Esophagus squamous epithelium (tissue), 4 donors: Measurements from ENCODE around the gene ESYT1.

Experiments
- POLR2A ChIP-seq, 4 donors: fragments of 450-650 bp; IDR thresholded peaks; one replicate each; pipeline ENCODE4 v1.6.1; 2017; ENCODE audit warnings: antibody characterized with exemption in 4 of 4, mild to moderate bottlenecking in 4 of 4, moderate library complexity in 3 of 4
- TF ChIP-seq, protein P1 (sequence below), 6 experiments: fragments of 450-650 bp in 4 of 6; fragments of 200-600 bp in 2 of 6; sonication (generic) in 2 of 6; IDR thresholded peaks; one replicate each; pipeline ENCODE4 v1.5.1; 2016 to 2019; ENCODE audit warnings: antibody characterized with exemption in 6 of 6, mild to moderate bottlenecking in 4 of 6, moderate library complexity in 4 of 6

DNA sequence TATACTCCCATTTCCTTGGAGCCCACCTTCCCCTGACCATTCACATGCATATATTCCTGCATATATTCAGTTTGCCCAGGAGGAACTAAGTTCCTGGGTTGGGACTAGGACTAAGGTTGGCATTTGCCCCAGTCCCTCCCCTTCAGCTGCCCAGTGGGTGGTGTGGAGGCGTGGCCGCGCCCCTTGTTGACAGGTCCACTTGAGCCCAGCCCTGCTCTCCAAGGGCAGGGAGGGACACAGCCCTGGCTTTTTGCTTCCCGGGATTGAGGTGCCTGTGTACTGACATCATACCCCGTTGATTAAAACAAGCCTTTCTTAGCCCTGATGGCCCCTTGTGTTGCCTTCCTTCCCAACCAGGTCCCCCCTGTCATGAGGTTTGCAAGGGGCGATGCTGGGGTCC is 40.8 kb upstream of the ESYT1 start:
- TF ChIP-seq, protein P1, sequence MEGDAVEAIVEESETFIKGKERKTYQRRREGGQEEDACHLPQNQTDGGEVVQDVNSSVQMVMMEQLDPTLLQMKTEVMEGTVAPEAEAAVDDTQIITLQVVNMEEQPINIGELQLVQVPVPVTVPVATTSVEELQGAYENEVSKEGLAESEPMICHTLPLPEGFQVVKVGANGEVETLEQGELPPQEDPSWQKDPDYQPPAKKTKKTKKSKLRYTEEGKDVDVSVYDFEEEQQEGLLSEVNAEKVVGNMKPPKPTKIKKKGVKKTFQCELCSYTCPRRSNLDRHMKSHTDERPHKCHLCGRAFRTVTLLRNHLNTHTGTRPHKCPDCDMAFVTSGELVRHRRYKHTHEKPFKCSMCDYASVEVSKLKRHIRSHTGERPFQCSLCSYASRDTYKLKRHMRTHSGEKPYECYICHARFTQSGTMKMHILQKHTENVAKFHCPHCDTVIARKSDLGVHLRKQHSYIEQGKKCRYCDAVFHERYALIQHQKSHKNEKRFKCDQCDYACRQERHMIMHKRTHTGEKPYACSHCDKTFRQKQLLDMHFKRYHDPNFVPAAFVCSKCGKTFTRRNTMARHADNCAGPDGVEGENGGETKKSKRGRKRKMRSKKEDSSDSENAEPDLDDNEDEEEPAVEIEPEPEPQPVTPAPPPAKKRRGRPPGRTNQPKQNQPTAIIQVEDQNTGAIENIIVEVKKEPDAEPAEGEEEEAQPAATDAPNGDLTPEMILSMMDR (IDR thresholded peaks at IDR 0.05) = no peak
- no peak for TF ChIP-seq POLR2A (IDR thresholded peaks at IDR 0.05)
